Medulla oblongata (tissue), 1 donor: ENCODE results near the gene PRAC1.
"Not testable (repeated sequence)": the region's sequence is repeated elsewhere in the genome, so short reads cannot be mapped to it uniquely, and the experiment has no call there.

Source experiments
- DNase-seq: peaks from one replicate; pipeline ENCODE4 v3.0.0-alpha.2; 2015; ENCODE audit errors: extremely low spot score

The PRAC1 gene

GRCh38 chr17:48726916-48727286 is 4.6 kb upstream of the PRAC1 start:
- DNase-seq, result no peak

GRCh38 chr17:48726114-48726915 is 4.0 kb upstream of the PRAC1 start:
- DNase-seq, result no peak

- no peak for DNase-seq
These were observed 3.2 kb upstream of the PRAC1 start for GRCh38 chr17:48725288-48726064.

GRCh38 chr17:48725004-48725287 is 2.6 kb upstream of the PRAC1 start:
- no peak for DNase-seq

- peak; percentile 85 for DNase-seq
These were observed 2.1 kb upstream of the PRAC1 start for GRCh38 chr17:48724251-48725003.

- DNase-seq, result no peak
These were observed 1.3 kb upstream of the PRAC1 start for GRCh38 chr17:48723423-48724250.

GRCh38 chr17:48722915-48723422 is 651 bp upstream of the PRAC1 start, which contains the start of gene PRAC2:
Gene PRAC2 (plus strand): TSS chr17:48723185. CDS start chr17:48724411, 1,226 bp downstream.
- peak; percentile 28 for DNase-seq

GRCh38 chr17:48721009-48721402 is 1.3 kb downstream of the PRAC1 start:
- no peak for DNase-seq

GRCh38 chr17:48720266-48721008 is 1.9 kb downstream of the PRAC1 start:
- no peak for DNase-seq

GRCh38 chr17:48719642-48720265 is 2.6 kb downstream of the PRAC1 start:
- no peak for DNase-seq

GRCh38 chr17:48718761-48719641 is 3.3 kb downstream of the PRAC1 start:
- DNase-seq, result no peak

- DNase-seq, result no peak
These were observed 4.0 kb downstream of the PRAC1 start for GRCh38 chr17:48718227-48718760.

GRCh38 chr17:48717367-48718226 is 4.7 kb downstream of the PRAC1 start:
- no peak for DNase-seq

GRCh38 chr17:48716549-48716948 is 5.8 kb downstream of the PRAC1 start:
- not testable (repeated sequence) for DNase-seq

GRCh38 chr17:48715496-48716399 is 6.6 kb downstream of the PRAC1 start:
- no peak for DNase-seq

GRCh38 chr17:48711128-48711527 is 11.2 kb downstream of the PRAC1 start:
- DNase-seq, result no peak
